ENCODE results near the gene DZIP3. TPM values are rescaled to one million over a fixed set of nuclear protein-coding genes. Genes with fewer than 3 reads are reported as not detected.

The DZIP3 gene
- total and polyA plus RNA-seq, 2 of the 8 experiments (the other 6 are each of a cell fraction or from before 2014, with no cell fraction given): 10.4 to 24.3 TPM

- TF ChIP-seq CHD7 (IDR thresholded peaks at IDR 0.05; ENCODE audit: insufficient replicate concordance, low read length) (no peak), TAF1 (IDR thresholded peaks at IDR 0.05; ENCODE audit: low read depth, low read length) (no peak), CREB1 (IDR thresholded peaks at IDR 0.05) (no peak), PHF8 (conservative IDR thresholded peaks at IDR 0.05; ENCODE audit: low read depth, low read length) (no peak), RFX5 (IDR thresholded peaks at IDR 0.05; ENCODE audit: borderline replicate concordance, low read depth, low read length) (no peak), HDAC6 (IDR thresholded peaks at IDR 0.05; ENCODE audit: low read depth, low read length) (no peak), SUZ12 (IDR thresholded peaks at IDR 0.05; ENCODE audit: low read length) (no peak), SP1 (IDR thresholded peaks at IDR 0.05; ENCODE audit: low read depth, low read length) (no peak), RXRA (IDR thresholded peaks at IDR 0.05; ENCODE audit: insufficient read depth, low read depth, low read length) (no peak)
Measured at GRCh38 chr3:108629974-108630373, 40.5 kb downstream of the DZIP3 start (continued).

Data from H1 (cell line).